IPS-11a (cell line): Measurements from ENCODE around the gene DIRAS1.
"Not testable (repeated sequence)": the region's sequence is repeated elsewhere in the genome, so short reads cannot be mapped to it uniquely, and the experiment has no call there.

Experiments
- H3K4me3 ChIP-seq: one replicate; pipeline ENCODE4 v1.5.1; 2013; ENCODE audit warnings: low read depth, low read length, control low read depth

Gene DIRAS1

GRCh38 chr19:2714102-2714501 is 7.1 kb downstream of the DIRAS1 start:
- not testable (repeated sequence) for H3K4me3 ChIP-seq

- not testable (repeated sequence) for H3K4me3 ChIP-seq
Observed at GRCh38 chr19:2713170-2713569, 8.0 kb downstream of the DIRAS1 start.

GRCh38 chr19:2711875-2712205 is 9.3 kb downstream of the DIRAS1 start:
- H3K4me3 ChIP-seq = no peak overlapping the region

GRCh38 chr19:2711172-2711874 is 9.8 kb downstream of the DIRAS1 start:
- H3K4me3 ChIP-seq = no peak overlapping the region

GRCh38 chr19:2706251-2706650 is 14.9 kb downstream of the DIRAS1 start:
- H3K4me3 ChIP-seq = no peak overlapping the region

- no peak overlapping the region for H3K4me3 ChIP-seq
Observed at GRCh38 chr19:2703691-2704216, 17.4 kb downstream of the DIRAS1 start.

- H3K4me3 ChIP-seq = no peak overlapping the region
Observed at GRCh38 chr19:2703077-2703437, 18.1 kb downstream of the DIRAS1 start.

- peak within 1 kb of the TSS; percentile 50 for H3K4me3 ChIP-seq
Observed at GRCh38 chr19:2702170-2703076, 18.7 kb downstream of the DIRAS1 start, which contains the start of gene GNG7. TSS of gene GNG7 (minus strand) at chr19:2702694. CDS start at chr19:2520688, 182,006 bp downstream.

- peak overlapping the region; percentile 50 for H3K4me3 ChIP-seq
Observed at GRCh38 chr19:2701361-2702169, 19.6 kb downstream of the DIRAS1 start.

- no peak overlapping the region for H3K4me3 ChIP-seq
Observed at GRCh38 chr19:2700660-2701360, 20.4 kb downstream of the DIRAS1 start.

GRCh38 chr19:2699413-2700140 is 21.6 kb downstream of the DIRAS1 start:
- H3K4me3 ChIP-seq = no peak overlapping the region

- H3K4me3 ChIP-seq = no peak overlapping the region
Observed at GRCh38 chr19:2694196-2694595, 27.0 kb downstream of the DIRAS1 start.

- no peak overlapping the region for H3K4me3 ChIP-seq
Observed at GRCh38 chr19:2693492-2694160, 27.5 kb downstream of the DIRAS1 start.

GRCh38 chr19:2691951-2692350 is 29.2 kb downstream of the DIRAS1 start:
- no peak overlapping the region for H3K4me3 ChIP-seq

- no peak overlapping the region for H3K4me3 ChIP-seq
Observed at GRCh38 chr19:2690856-2691255, 30.3 kb downstream of the DIRAS1 start.

GRCh38 chr19:2686360-2686759 is 34.8 kb downstream of the DIRAS1 start:
- no peak overlapping the region for H3K4me3 ChIP-seq

- H3K4me3 ChIP-seq = no peak overlapping the region
Observed at GRCh38 chr19:2685204-2685704, 35.9 kb downstream of the DIRAS1 start.

- no peak overlapping the region for H3K4me3 ChIP-seq
Observed at GRCh38 chr19:2683430-2684003, 37.7 kb downstream of the DIRAS1 start.

- no peak overlapping the region for H3K4me3 ChIP-seq
Observed at GRCh38 chr19:2680808-2681207, 40.4 kb downstream of the DIRAS1 start.
